GM19193 (cell line): ENCODE measurements around the gene CABLES1.

Experiments used
- POLR2A ChIP-seq: IDR thresholded peaks from 4 replicates; pipeline ENCODE4 v1.6.1; 2011; ENCODE audit not compliant: insufficient read depth, insufficient read length; ENCODE audit errors: extremely low read depth

Gene CABLES1

GRCh38 chr18:23259701-23260681 is 124.7 kb downstream of the CABLES1 start:
- TF ChIP-seq POLR2A = no peak

DNA sequence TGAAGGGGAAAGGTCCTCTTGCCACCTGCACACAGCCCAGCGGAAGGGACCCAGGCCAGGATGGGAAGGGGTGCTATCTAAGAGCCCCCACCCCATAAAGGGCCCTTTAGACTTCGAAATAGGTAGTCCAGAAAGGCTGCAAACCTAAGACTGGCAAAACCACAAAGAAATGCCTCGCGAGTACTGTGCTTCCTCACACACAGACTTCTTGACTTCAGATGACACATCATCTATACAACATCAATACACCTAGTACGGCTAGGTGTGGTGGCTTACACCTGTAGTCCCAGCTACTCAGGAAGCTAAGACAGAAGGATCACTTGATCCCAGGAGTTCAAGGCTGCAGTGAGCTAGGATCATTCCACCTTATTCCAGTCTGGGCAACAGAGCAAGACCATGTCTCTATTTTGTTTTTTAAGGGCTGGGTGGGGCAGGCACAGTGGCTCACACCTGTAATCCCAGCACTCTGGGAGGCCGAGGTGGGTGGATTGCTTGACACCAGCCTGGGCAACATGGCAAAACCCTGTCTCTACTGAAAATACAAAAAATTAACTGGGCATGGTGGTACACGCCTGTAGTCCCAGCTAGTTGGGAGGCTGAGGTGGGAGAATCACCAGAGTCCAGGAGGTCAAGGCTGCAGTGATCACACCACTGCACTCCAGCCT is 125.8 kb downstream of the CABLES1 start:
- no peak for TF ChIP-seq POLR2A

DNA sequence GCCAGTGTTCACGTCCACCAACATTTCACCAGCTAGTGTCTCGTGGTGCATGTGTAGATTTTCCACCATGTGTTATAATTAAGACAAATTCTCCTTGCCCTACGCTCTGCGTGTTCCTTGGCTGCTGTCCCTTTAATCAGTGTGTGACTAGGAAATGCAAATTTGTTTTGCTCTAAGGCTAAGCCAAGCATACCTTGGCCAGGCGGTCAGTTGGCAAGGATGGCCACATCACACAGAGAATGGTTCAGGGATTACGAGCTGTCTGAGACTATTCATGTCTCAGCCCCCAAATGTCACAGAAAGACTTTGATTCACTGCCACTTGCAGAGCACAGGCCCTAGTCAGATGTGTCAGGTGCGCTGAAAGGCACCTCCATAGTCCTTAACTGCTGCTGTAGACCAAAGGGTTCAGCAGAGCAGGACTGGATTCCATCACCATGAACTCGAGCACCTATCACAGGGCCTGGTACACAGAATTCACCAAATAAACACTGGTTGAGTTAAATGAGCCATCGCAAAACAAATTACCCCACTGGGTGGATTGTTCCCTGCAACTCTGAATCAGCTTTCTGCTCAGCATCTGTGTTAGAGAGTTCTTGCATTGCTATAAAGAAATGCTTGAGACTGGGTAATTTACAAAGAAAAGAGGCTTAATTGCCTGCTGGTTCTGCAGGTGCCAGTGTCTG is 128.4 kb downstream of the CABLES1 start:
- no peak for TF ChIP-seq POLR2A

- TF ChIP-seq POLR2A = no peak
Observed at GRCh38 chr18:23265682-23266399, 130.6 kb downstream of the CABLES1 start.

DNA sequence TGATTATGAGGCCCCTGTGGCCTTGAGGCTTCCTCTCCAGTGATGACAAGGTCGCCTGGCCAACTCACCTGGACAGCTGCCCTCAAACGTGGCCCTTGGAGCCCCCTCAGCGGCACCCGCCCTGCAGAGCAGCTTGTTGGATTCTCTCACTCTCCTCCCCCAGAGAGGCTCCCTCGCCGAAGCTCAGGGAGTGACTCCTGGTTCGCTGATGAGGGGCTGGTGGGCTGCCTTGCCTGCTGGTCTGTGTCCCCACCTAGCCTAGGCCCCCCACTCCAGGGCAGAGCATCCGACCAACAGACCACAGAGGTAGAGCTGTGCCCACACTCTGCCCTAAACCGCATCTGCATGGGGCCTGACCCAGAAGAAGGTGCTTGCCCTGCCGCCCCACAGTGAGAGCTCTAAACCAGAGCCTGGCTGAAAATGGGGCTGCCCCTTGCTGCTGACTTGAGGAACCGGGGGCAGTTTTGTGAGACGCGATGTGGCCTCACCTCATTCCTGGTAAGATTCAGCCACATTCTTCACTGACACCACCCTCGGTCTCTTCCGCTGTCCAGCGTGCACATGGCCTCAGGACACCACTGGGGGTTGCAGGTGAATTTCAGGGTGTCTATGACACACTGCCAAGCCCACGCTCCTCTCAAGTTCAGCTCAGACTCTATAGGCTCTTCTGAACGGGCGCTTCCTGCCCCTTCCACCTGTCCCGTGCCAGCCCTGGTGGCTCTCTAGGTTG is 131.6 kb downstream of the CABLES1 start:
- TF ChIP-seq POLR2A = no peak

- TF ChIP-seq POLR2A = no peak
Observed at GRCh38 chr18:23267447-23267776, 132.1 kb downstream of the CABLES1 start.

DNA sequence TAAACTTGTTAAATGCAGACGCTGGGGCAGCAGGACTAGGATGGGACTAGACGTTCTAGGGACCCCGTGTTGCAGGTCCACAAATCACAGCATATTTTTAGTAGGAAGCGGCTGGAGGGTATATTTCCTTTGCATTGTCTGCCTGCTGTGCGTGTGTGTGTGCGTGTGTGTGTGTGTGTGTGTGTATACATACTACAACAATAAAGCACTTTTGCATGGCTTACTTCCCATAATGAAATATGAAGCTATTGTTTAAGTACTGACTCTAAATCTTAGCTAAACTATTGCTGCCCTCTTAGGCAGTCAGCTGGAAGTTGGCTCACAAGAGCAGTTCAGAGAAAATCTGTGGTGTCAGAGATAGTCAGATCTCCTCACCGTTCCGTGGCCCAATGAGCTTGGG is 133.4 kb downstream of the CABLES1 start:
- no peak for TF ChIP-seq POLR2A

- TF ChIP-seq POLR2A = no peak
Observed at GRCh38 chr18:23269928-23270327, 134.6 kb downstream of the CABLES1 start.

- no peak for TF ChIP-seq POLR2A
Observed at GRCh38 chr18:23270986-23271680, 135.8 kb downstream of the CABLES1 start.

GRCh38 chr18:23272498-23273232 is 137.4 kb downstream of the CABLES1 start:
- TF ChIP-seq POLR2A = no peak

DNA sequence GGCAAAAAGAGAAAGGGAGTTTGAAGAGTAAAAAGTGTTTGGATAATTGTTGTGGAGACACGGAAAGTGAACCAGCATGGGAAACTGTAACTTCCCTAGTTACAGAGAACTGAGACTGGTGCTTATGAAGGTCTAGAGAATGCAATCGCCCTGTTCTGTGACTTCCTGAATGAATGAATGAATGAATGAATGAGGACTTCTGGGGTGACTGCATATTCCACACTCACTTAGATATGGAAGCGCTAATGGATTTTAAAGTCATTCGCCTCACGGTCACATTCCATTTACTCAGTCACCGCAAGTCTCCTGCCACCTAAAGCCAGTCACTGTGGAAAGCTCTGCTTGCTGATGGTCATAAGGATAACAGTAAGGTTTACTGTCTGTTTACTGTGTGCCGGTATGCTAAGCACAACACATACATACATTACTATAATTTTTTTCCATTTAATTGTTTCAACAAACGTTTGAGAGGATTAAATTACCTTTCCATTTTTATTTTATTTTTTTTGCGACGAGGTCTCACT is 138.2 kb downstream of the CABLES1 start:
- TF ChIP-seq POLR2A = no peak

- TF ChIP-seq POLR2A = no peak
Observed at GRCh38 chr18:23274638-23275482, 139.6 kb downstream of the CABLES1 start.

GRCh38 chr18:23276451-23276850 is 141.2 kb downstream of the CABLES1 start:
- TF ChIP-seq POLR2A = no peak
